Ovary (tissue), 3 donors: Measurements from ENCODE around the gene ZNF180.

Source experiments
- POLR2A ChIP-seq: fragments of 450-650 bp; IDR thresholded peaks from one replicate; pipeline ENCODE4 v1.6.1; 2017; ENCODE audit warnings: antibody characterized with exemption, mild to moderate bottlenecking, moderate library complexity
- TF ChIP-seq, protein P1 (sequence below), 3 donors: fragments of 450-650 bp in 2 of 3; fragments of 200-600 bp in 1 of 3; IDR thresholded peaks; one replicate each; pipeline versions ENCODE4 v1.5.1 to v1.8.0; 2016 to 2022; ENCODE audit warnings: antibody characterized with exemption in 3 of 3, mild to moderate bottlenecking in 1 of 3
- donor health status: DM: no; HTN: no; CAD: no.

DNA sequence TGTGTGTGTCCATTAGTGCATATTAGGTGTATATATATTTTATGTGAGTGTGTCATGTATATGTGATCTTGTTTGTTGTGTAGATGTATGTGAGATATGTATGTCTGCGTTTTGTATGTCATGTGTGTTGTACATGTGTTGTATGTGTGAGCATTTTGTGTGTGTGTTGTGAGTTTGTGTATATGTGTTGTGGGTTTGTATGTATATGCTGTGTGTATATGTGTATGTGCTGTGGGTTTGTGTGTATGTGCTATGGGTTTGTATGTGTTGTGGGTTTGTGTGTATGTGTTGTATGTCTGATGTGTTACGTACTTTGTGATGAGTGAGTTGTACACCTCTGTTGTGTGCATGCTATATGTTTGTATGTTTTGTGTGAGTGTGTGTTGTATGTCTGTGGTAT is 21.0 kb upstream of the ZNF180 start:
- no peak for TF ChIP-seq POLR2A
- TF ChIP-seq, protein P1, sequence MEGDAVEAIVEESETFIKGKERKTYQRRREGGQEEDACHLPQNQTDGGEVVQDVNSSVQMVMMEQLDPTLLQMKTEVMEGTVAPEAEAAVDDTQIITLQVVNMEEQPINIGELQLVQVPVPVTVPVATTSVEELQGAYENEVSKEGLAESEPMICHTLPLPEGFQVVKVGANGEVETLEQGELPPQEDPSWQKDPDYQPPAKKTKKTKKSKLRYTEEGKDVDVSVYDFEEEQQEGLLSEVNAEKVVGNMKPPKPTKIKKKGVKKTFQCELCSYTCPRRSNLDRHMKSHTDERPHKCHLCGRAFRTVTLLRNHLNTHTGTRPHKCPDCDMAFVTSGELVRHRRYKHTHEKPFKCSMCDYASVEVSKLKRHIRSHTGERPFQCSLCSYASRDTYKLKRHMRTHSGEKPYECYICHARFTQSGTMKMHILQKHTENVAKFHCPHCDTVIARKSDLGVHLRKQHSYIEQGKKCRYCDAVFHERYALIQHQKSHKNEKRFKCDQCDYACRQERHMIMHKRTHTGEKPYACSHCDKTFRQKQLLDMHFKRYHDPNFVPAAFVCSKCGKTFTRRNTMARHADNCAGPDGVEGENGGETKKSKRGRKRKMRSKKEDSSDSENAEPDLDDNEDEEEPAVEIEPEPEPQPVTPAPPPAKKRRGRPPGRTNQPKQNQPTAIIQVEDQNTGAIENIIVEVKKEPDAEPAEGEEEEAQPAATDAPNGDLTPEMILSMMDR (IDR thresholded peaks at IDR 0.05): no peak
